ENCODE measurements around the gene ZFPM1. TPM values are rescaled to one million over a fixed set of nuclear protein-coding genes. Genes with fewer than 3 reads are reported as not detected.

The ZFPM1 gene
- total RNA-seq, 1 donor from 2014 or later: 8.4 TPM

DNA sequence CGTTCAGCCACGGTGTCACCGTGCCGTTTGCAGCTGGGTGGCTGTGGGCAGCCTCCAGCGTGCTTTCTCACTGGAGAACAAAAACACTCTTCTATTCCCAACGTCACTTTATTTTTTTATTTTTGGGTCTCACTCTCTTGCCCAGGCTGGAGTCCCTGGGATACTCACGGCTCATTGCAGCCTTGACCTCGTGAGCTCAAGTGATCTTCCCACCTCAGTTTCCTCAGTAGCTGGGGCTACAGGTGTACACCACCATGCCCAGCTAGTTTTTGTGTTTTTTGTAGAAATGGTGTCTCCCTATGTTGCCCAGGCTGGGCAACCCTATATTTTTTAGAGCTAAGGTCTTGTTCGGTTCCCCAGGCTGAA lies 82.8 kb downstream of the ZFPM1 start:
- intact Hi-C loops (cut with DNase I): no loop called here
- Histone ChIP-seq H3K4me1 (peaks cover 9% of the 10 kb centered on the region), H3K27me3 (peaks cover 14% of the 10 kb centered on the region), H3K27ac (no peak overlapping the region), H3K9me3 (no peaks in the 10 kb centered on the region), H3K4me3 (no peak overlapping the region), H3K36me3 (no peaks in the 10 kb centered on the region)
- ATAC-seq (no peak), DNase-seq (no peak)
- no peak for TF ChIP-seq CTCF (IDR thresholded peaks at IDR 0.05)

GRCh38 chr16:88536510-88536909 lies 83.4 kb downstream of the ZFPM1 start:
- Histone ChIP-seq H3K27ac (no peak overlapping the region), H3K4me1 (peaks cover 9% of the 10 kb centered on the region), H3K4me3 (no peak overlapping the region), H3K36me3 (no peaks in the 10 kb centered on the region), H3K27me3 (peaks cover 14% of the 10 kb centered on the region), H3K9me3 (no peaks in the 10 kb centered on the region)
- no peak for TF ChIP-seq CTCF (IDR thresholded peaks at IDR 0.05)
- ATAC-seq: no peak
- intact Hi-C loops (cut with DNase I): no loop called here
- DNase-seq: no peak

DNA sequence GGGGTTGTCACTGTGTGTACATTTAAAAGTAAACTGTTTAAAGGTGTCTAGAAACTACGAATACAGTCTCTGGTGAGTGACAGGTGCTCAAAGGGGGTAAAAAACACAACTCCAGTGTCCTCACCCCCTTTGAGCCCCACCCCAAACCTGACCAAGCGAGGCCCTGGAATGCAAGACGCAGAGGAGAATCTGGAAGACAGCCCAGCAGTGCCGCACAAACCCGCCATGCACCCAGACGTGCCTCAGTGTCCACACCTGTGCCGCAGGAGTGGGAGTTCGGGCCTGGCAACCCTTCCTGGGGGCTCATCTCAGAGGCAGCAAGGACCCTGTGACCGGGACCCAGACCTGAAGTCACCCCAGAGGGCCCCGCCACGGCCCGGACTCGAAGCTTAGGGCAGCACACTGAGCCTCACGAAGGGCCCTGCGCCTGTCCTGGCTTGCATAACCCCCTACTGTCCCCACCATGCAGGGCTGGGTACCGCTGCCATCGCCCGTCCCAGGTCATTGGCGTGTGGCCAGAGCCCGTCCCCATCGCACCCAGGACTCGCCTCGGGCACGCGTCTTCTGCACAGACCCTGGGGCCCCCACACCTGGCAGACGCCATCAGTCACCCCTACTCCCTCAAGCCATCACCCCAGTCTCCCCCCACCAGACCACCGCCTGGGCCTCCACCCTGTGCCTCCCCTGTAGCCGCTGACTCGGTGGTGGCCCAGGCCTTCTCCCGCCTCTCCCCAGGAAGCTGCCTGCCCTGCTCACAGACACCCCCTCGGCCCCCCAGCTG lies 84.1 kb downstream of the ZFPM1 start:
- peaks cover 14% of the 10 kb centered on the region for H3K27me3 ChIP-seq
- ATAC-seq: no peak
- H3K4me3 ChIP-seq: no peak overlapping the region
- no peaks in the 10 kb centered on the region for H3K9me3 ChIP-seq
- TF ChIP-seq CTCF (IDR thresholded peaks at IDR 0.05): no peak
- no peak overlapping the region for H3K27ac ChIP-seq
- intact Hi-C loops (cut with DNase I): no loop called here
- DNase-seq: no peak
- H3K4me1 ChIP-seq: peaks cover 9% of the 10 kb centered on the region
- no peaks in the 10 kb centered on the region for H3K36me3 ChIP-seq

GRCh38 chr16:88537859-88538258 lies 84.8 kb downstream of the ZFPM1 start:
- ATAC-seq (no peak), DNase-seq (no peak)
- peaks cover 3% of the 10 kb centered on the region for H3K9me3 ChIP-seq
- TF ChIP-seq CTCF (IDR thresholded peaks at IDR 0.05): no peak
- no peaks in the 10 kb centered on the region for H3K36me3 ChIP-seq
- intact Hi-C loops (cut with DNase I): no loop called here
- no peak overlapping the region for H3K4me3 ChIP-seq
- peaks cover 14% of the 10 kb centered on the region for H3K27me3 ChIP-seq
- no peak overlapping the region for H3K27ac ChIP-seq
- peaks cover 9% of the 10 kb centered on the region for H3K4me1 ChIP-seq

DNA sequence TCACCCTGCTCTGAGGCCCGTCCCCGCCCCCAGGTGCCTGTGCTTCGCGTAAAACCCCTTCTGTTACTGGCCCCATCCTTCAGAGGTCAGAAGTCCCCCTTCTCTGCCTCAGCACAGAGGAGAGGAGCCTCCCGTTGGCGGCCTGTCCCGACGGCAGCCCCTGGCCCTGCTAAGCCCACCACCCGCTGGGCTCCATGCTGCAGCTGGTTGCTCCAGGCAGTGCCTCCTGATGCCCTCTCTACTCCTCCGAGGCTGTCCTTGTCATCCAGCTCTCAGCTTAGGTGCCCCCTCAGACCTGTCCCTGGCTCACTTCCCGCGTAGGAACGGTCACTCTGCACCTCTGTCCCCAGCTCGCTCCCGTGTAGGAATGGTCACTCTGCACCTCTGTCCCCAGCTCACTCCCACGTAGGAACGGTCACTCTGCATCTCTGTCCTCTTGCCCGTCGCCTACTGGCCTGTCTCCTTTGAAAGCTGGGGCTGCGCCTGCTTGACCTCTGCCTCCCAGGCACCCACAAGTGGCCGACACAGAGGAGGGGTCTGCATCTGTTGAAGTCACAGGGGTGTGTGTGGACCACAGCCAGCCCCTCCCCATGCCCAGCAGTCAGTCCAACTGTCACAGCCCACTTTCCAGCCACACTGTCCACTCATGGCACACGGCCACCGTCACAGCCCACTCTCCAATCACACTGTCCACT lies 85.4 kb downstream of the ZFPM1 start:
- intact Hi-C loops (cut with DNase I): no loop called here

More for the DNA sequence above, 85.4 kb downstream of the ZFPM1 start:
- Histone ChIP-seq H3K27ac (no peak overlapping the region), H3K9me3 (peaks cover 9% of the 10 kb centered on the region), H3K27me3 (peaks cover 14% of the 10 kb centered on the region), H3K4me1 (peaks cover 9% of the 10 kb centered on the region), H3K4me3 (no peak overlapping the region), H3K36me3 (no peaks in the 10 kb centered on the region)
- ATAC-seq (no peak), DNase-seq (no peak)
- TF ChIP-seq CTCF (IDR thresholded peaks at IDR 0.05): no peak

All from upper lobe of right lung (tissue), 1 donor.